Activated CD4-positive, alpha-beta T cell treated with anti-CD3 and anti-CD28 coated beads for 1 hour (primary cell): ENCODE measurements around the gene UBA6.

Source experiments
- DNase-seq: peaks from one replicate; pipeline ENCODE4 v3.0.0-alpha.2; 2020

The UBA6 gene

DNA sequence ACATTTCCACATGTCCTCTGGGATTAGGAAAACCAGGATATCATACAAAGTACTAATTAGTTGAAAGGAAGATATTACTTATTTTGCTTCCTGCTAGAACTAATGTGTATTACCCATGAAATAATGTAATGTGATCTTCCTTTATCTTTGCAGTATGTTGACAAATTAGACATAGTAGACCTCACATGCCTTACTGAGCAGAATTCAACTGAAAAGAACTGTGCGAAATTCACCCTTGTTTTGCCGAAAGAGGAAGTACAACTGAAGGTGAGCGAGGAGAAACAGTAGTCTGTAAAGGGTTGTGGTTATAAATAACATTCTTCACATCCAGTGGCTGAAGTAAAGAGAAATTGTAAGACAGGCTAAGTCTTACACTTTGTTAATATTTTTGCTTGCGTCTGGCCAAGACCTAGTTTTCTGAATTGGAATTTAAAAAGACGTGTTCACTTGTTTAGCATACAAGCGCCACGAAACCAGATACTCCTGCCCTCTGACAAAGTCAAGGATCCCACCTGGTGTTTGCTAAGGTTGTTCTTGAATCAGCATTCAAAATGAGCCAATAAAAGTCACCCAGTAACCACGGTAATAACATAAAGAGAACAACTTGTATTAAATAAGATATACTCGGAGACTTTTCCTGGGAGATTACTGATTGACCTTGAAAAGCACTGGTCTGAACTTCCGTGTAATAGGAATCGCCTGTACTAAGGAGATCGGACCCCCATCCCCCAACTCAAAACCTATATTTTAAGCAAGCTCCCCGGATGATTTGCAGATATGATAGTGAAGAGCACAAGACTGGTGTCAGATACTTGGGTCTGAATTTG is 125.5 kb downstream of the UBA6 start:
- DNase-seq = no peak

DNA sequence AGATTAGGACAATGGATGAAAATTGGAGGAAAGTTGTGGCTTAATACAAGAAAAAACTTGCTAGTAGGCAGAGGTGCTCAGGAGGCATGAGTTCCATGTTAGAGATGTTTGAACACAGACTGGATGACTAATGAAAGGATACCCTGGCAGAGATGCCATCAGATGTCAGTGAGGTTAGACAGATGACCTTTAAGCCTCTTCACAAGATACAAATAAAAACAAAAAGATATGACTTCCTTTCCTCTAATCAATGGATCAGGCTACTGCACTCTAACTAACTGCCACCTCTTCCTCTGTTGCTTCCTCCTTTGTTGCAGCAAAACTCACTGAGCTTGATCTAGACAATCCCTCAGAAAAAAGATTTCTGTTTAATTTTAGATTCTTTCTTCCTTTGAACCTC is 127.8 kb downstream of the UBA6 start:
- DNase-seq = no peak

DNA sequence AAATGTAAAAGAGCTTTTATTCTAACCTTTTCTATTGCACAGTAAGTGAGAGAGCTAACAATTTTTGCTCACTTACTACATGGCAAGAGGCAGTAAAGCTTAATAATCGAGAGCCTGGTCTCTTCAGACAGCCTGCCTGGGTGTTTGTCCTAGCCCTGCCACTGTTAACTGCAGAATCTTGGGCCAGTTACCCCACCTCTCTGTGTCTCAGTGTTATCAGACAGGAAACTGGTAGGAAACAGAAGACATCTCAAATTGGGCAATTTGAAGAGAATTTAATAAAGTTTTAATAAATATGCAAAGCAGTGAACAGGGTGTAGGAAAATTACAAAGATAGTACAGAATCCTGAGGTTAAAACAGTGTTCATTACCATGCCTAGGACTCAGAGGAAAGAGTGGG is 129.0 kb downstream of the UBA6 start:
- no peak for DNase-seq

DNA sequence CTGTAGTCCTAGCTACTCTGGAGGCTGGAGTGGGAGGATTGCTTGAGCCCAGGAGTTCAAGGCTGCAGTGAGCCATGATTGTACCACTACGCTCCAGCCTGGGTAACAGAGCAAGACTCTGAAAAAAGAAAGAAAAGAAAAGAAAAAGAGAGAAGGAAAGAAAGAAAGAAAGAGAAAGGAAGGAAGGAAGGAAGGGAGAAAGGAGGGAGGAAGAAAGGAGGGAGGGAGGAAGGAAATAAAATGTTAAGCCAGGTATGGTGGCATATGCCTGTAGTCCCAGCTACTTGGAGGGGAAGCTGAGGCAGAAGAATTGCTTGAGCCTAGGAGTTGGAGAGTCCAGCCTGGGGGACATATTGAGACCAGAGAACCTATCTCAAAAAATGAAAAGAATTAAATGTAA is 130.4 kb downstream of the UBA6 start:
- DNase-seq = no peak

DNA sequence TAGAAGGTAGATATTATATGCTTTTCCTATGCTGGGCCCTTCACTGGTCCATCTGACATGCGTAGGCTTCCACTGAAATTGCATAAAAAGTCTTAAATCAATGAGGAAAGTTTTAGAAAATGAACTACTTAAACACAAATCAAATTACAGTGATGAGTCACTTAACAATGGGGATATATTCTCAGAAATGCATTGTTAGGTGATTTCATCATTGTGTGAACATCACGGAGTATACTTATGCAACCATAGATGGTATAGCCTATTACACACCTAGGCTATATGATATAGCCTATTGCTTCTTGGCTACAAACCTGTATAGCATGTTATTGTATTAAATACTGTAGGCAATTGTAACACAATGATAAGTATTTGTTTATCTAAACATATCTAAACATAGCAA is 132.1 kb downstream of the UBA6 start:
- no peak for DNase-seq

DNA sequence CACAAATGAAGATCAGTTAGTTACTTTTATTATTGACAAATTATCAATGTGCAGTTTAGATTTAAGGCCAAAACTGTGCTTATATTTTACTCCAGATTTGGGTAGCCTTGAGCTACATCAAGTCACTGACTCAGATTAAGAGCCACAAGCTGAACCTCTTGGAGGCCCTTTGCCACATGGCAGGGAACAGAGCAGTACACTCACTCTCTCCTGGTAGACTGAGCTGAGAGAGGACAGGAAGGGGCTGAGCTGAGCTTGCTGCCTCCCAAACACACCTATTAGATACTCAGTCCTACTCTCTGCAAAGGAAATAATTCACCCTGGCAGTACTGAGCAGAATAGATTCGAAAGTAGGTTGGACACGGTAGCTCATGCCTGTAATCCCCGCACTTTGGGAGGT is 134.6 kb downstream of the UBA6 start:
- DNase-seq = no peak

DNA sequence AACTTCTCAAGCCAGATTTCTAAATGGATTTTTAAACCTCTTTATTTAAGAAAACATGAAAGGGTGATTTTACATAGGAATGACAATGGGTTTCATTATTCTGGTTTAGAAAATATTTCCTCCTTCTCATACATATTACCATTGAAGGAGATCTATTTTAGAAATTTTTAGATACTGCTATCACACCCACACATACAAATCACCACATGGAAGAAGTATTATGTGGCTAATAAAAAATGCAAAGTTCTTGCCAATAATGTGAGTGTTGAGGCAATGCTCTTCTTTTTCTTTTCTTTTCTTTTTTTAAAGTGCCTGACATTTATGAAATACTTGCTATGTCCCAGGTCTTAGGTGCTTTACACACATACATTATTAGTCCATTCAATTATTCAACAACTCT is 135.7 kb downstream of the UBA6 start:
- no peak for DNase-seq
